ENCODE results near the gene RGS7.
"Not testable (repeated sequence)": the region's sequence is repeated elsewhere in the genome, so short reads cannot be mapped to it uniquely, and the experiment has no call there.

Gene RGS7

GRCh38 chr1:240768979-240769378, 588.0 kb downstream of the RGS7 start:
- Histone ChIP-seq H3K9me3 (ENCODE audit: control insufficient read depth in 2 of 2, low read length in 2 of 2) (no peaks in the 10 kb centered on the region), H3K9ac (ENCODE audit: low read depth in 1 of 2, low read length in 2 of 2) (no peak overlapping the region), H3K4me3 (ENCODE audit: low read length in 2 of 2) (no peak overlapping the region), H3K4me1 (ENCODE audit: control insufficient read depth in 2 of 2, insufficient read depth in 2 of 2, low read length in 2 of 2) (no peaks in the 10 kb centered on the region), H3K27me3 (ENCODE audit: control insufficient read depth in 2 of 2, insufficient read depth in 2 of 2, low read length in 2 of 2) (no peaks in the 10 kb centered on the region), H3K27ac (ENCODE audit: low read depth in 2 of 2, low read length in 2 of 2) (no peak overlapping the region), H3K36me3 (ENCODE audit: control insufficient read depth in 2 of 2, insufficient read depth in 2 of 2, low read length in 2 of 2) (no peaks in the 10 kb centered on the region)

- H3K27ac ChIP-seq (ENCODE audit: low read depth in 2 of 2, low read length in 2 of 2): no peak overlapping the region
- H3K9ac ChIP-seq (ENCODE audit: low read depth in 1 of 2, low read length in 2 of 2): no peak overlapping the region
- H3K4me3 ChIP-seq (ENCODE audit: low read length in 2 of 2): no peak overlapping the region
- no peaks in the 10 kb centered on the region for H3K36me3 ChIP-seq (ENCODE audit: control insufficient read depth in 2 of 2, insufficient read depth in 2 of 2, low read length in 2 of 2)
- no peaks in the 10 kb centered on the region for H3K27me3 ChIP-seq (ENCODE audit: control insufficient read depth in 2 of 2, insufficient read depth in 2 of 2, low read length in 2 of 2)
- H3K9me3 ChIP-seq (ENCODE audit: control insufficient read depth in 2 of 2, low read length in 2 of 2): no peaks in the 10 kb centered on the region
- H3K4me1 ChIP-seq (ENCODE audit: control insufficient read depth in 2 of 2, insufficient read depth in 2 of 2, low read length in 2 of 2): no peaks in the 10 kb centered on the region
Observed at GRCh38 chr1:240766831-240767230, 590.2 kb downstream of the RGS7 start.

GRCh38 chr1:240765732-240766363, 591.2 kb downstream of the RGS7 start:
- no peak overlapping the region for H3K9ac ChIP-seq (ENCODE audit: low read depth in 1 of 2, low read length in 2 of 2)
- no peak overlapping the region for H3K27ac ChIP-seq (ENCODE audit: low read depth in 2 of 2, low read length in 2 of 2)
- no peaks in the 10 kb centered on the region for H3K4me1 ChIP-seq (ENCODE audit: control insufficient read depth in 2 of 2, insufficient read depth in 2 of 2, low read length in 2 of 2)
- H3K4me3 ChIP-seq (ENCODE audit: low read length in 2 of 2): no peak overlapping the region
- no peaks in the 10 kb centered on the region for H3K36me3 ChIP-seq (ENCODE audit: control insufficient read depth in 2 of 2, insufficient read depth in 2 of 2, low read length in 2 of 2)
- H3K27me3 ChIP-seq (ENCODE audit: control insufficient read depth in 2 of 2, insufficient read depth in 2 of 2, low read length in 2 of 2): no peaks in the 10 kb centered on the region
- H3K9me3 ChIP-seq (ENCODE audit: control insufficient read depth in 2 of 2, low read length in 2 of 2): no peaks in the 10 kb centered on the region

- no peak overlapping the region for H3K27ac ChIP-seq (ENCODE audit: low read depth in 2 of 2, low read length in 2 of 2)
- no peaks in the 10 kb centered on the region for H3K9me3 ChIP-seq (ENCODE audit: control insufficient read depth in 2 of 2, low read length in 2 of 2)
- no peak overlapping the region for H3K4me3 ChIP-seq (ENCODE audit: low read length in 2 of 2)
- H3K36me3 ChIP-seq (ENCODE audit: control insufficient read depth in 2 of 2, insufficient read depth in 2 of 2, low read length in 2 of 2): no peaks in the 10 kb centered on the region
- no peaks in the 10 kb centered on the region for H3K27me3 ChIP-seq (ENCODE audit: control insufficient read depth in 2 of 2, insufficient read depth in 2 of 2, low read length in 2 of 2)
- no peaks in the 10 kb centered on the region for H3K4me1 ChIP-seq (ENCODE audit: control insufficient read depth in 2 of 2, insufficient read depth in 2 of 2, low read length in 2 of 2)
- H3K9ac ChIP-seq (ENCODE audit: low read depth in 1 of 2, low read length in 2 of 2): no peak overlapping the region
Observed at GRCh38 chr1:240763771-240764170, 593.2 kb downstream of the RGS7 start.

- not testable (repeated sequence) for H3K9ac ChIP-seq (ENCODE audit: low read depth in 1 of 2, low read length in 2 of 2); H3K27ac ChIP-seq (ENCODE audit: low read depth in 2 of 2, low read length in 2 of 2); H3K4me3 ChIP-seq (ENCODE audit: low read length in 2 of 2); H3K36me3 ChIP-seq (ENCODE audit: control insufficient read depth in 2 of 2, insufficient read depth in 2 of 2, low read length in 2 of 2); H3K9me3 ChIP-seq (ENCODE audit: control insufficient read depth in 2 of 2, low read length in 2 of 2); H3K27me3 ChIP-seq (ENCODE audit: control insufficient read depth in 2 of 2, insufficient read depth in 2 of 2, low read length in 2 of 2); H3K4me1 ChIP-seq (ENCODE audit: control insufficient read depth in 2 of 2, insufficient read depth in 2 of 2, low read length in 2 of 2)
Observed at GRCh38 chr1:240763095-240763494, 593.9 kb downstream of the RGS7 start.

- not testable (repeated sequence) for H3K4me3 ChIP-seq (ENCODE audit: low read length in 2 of 2); H3K4me1 ChIP-seq (ENCODE audit: control insufficient read depth in 2 of 2, insufficient read depth in 2 of 2, low read length in 2 of 2); H3K27me3 ChIP-seq (ENCODE audit: control insufficient read depth in 2 of 2, insufficient read depth in 2 of 2, low read length in 2 of 2); H3K9ac ChIP-seq (ENCODE audit: low read depth in 1 of 2, low read length in 2 of 2); H3K27ac ChIP-seq (ENCODE audit: low read depth in 2 of 2, low read length in 2 of 2); H3K9me3 ChIP-seq (ENCODE audit: control insufficient read depth in 2 of 2, low read length in 2 of 2); H3K36me3 ChIP-seq (ENCODE audit: control insufficient read depth in 2 of 2, insufficient read depth in 2 of 2, low read length in 2 of 2)
Observed at GRCh38 chr1:240762471-240762987, 594.5 kb downstream of the RGS7 start.

GRCh38 chr1:240758777-240759176, 598.2 kb downstream of the RGS7 start:
- not testable (repeated sequence) for H3K4me1 ChIP-seq (ENCODE audit: control insufficient read depth in 2 of 2, insufficient read depth in 2 of 2, low read length in 2 of 2); H3K9ac ChIP-seq (ENCODE audit: low read depth in 1 of 2, low read length in 2 of 2); H3K27me3 ChIP-seq (ENCODE audit: control insufficient read depth in 2 of 2, insufficient read depth in 2 of 2, low read length in 2 of 2); H3K9me3 ChIP-seq (ENCODE audit: control insufficient read depth in 2 of 2, low read length in 2 of 2); H3K27ac ChIP-seq (ENCODE audit: low read depth in 2 of 2, low read length in 2 of 2); H3K4me3 ChIP-seq (ENCODE audit: low read length in 2 of 2); H3K36me3 ChIP-seq (ENCODE audit: control insufficient read depth in 2 of 2, insufficient read depth in 2 of 2, low read length in 2 of 2)

GRCh38 chr1:240758296-240758695, 598.7 kb downstream of the RGS7 start:
- Histone ChIP-seq H3K4me3 (ENCODE audit: low read length in 2 of 2) (no peak overlapping the region), H3K36me3 (ENCODE audit: control insufficient read depth in 2 of 2, insufficient read depth in 2 of 2, low read length in 2 of 2) (no peaks in the 10 kb centered on the region), H3K9me3 (ENCODE audit: control insufficient read depth in 2 of 2, low read length in 2 of 2) (no peaks in the 10 kb centered on the region), H3K4me1 (ENCODE audit: control insufficient read depth in 2 of 2, insufficient read depth in 2 of 2, low read length in 2 of 2) (no peaks in the 10 kb centered on the region), H3K27ac (ENCODE audit: low read depth in 2 of 2, low read length in 2 of 2) (no peak overlapping the region), H3K27me3 (ENCODE audit: control insufficient read depth in 2 of 2, insufficient read depth in 2 of 2, low read length in 2 of 2) (no peaks in the 10 kb centered on the region), H3K9ac (ENCODE audit: low read depth in 1 of 2, low read length in 2 of 2) (no peak overlapping the region)

- H3K4me3 ChIP-seq (ENCODE audit: low read length in 2 of 2): no peak overlapping the region
- H3K9me3 ChIP-seq (ENCODE audit: control insufficient read depth in 2 of 2, low read length in 2 of 2): no peaks in the 10 kb centered on the region
- H3K27ac ChIP-seq (ENCODE audit: low read depth in 2 of 2, low read length in 2 of 2): no peak overlapping the region
- H3K36me3 ChIP-seq (ENCODE audit: control insufficient read depth in 2 of 2, insufficient read depth in 2 of 2, low read length in 2 of 2): no peaks in the 10 kb centered on the region
- peaks cover 0 to 2% of the 10 kb centered on the region in 2 donors for H3K4me1 ChIP-seq (ENCODE audit: control insufficient read depth in 2 of 2, insufficient read depth in 2 of 2, low read length in 2 of 2)
- H3K9ac ChIP-seq (ENCODE audit: low read depth in 1 of 2, low read length in 2 of 2): no peak overlapping the region
- H3K27me3 ChIP-seq (ENCODE audit: control insufficient read depth in 2 of 2, insufficient read depth in 2 of 2, low read length in 2 of 2): no peaks in the 10 kb centered on the region
Observed at GRCh38 chr1:240747907-240748306, 609.1 kb downstream of the RGS7 start.

GRCh38 chr1:240743705-240744104, 613.3 kb downstream of the RGS7 start:
- H3K36me3 ChIP-seq (ENCODE audit: control insufficient read depth in 2 of 2, insufficient read depth in 2 of 2, low read length in 2 of 2): no peaks in the 10 kb centered on the region
- no peaks in the 10 kb centered on the region for H3K27me3 ChIP-seq (ENCODE audit: control insufficient read depth in 2 of 2, insufficient read depth in 2 of 2, low read length in 2 of 2)
- no peak overlapping the region for H3K4me3 ChIP-seq (ENCODE audit: low read length in 2 of 2)
- no peak overlapping the region for H3K27ac ChIP-seq (ENCODE audit: low read depth in 2 of 2, low read length in 2 of 2)
- peaks cover 0 to 2% of the 10 kb centered on the region in 2 donors for H3K4me1 ChIP-seq (ENCODE audit: control insufficient read depth in 2 of 2, insufficient read depth in 2 of 2, low read length in 2 of 2)
- no peaks in the 10 kb centered on the region for H3K9me3 ChIP-seq (ENCODE audit: control insufficient read depth in 2 of 2, low read length in 2 of 2)
- H3K9ac ChIP-seq (ENCODE audit: low read depth in 1 of 2, low read length in 2 of 2): no peak overlapping the region

GRCh38 chr1:240739754-240740153, 617.3 kb downstream of the RGS7 start:
- H3K27ac ChIP-seq (ENCODE audit: low read depth in 2 of 2, low read length in 2 of 2): no peak overlapping the region
- no peaks in the 10 kb centered on the region for H3K27me3 ChIP-seq (ENCODE audit: control insufficient read depth in 2 of 2, insufficient read depth in 2 of 2, low read length in 2 of 2)
- H3K9ac ChIP-seq (ENCODE audit: low read depth in 1 of 2, low read length in 2 of 2): no peak overlapping the region
- H3K9me3 ChIP-seq (ENCODE audit: control insufficient read depth in 2 of 2, low read length in 2 of 2): no peaks in the 10 kb centered on the region
- H3K4me3 ChIP-seq (ENCODE audit: low read length in 2 of 2): no peak overlapping the region
- H3K36me3 ChIP-seq (ENCODE audit: control insufficient read depth in 2 of 2, insufficient read depth in 2 of 2, low read length in 2 of 2): no peaks in the 10 kb centered on the region
- H3K4me1 ChIP-seq (ENCODE audit: control insufficient read depth in 2 of 2, insufficient read depth in 2 of 2, low read length in 2 of 2): peaks cover 0 to 2% of the 10 kb centered on the region in 2 donors

Measured in mucosa of rectum (tissue), 2 donors.